OCI-LY1 (cell line): ENCODE data around the gene ARID3C.

ENCODE experiments used
- CTCF ChIP-seq: fragments of 200-600 bp; sonication (generic), shearing (Covaris generic); IDR thresholded peaks from 2 replicates; pipeline ENCODE4 v1.5.1; 2017; ENCODE audit warnings: mild to moderate bottlenecking, antibody characterized with exemption, low read length, moderate library complexity, mixed read lengths
- EZH2 ChIP-seq: fragments of 200-600 bp; sonication (generic), shearing (Covaris generic); IDR thresholded peaks from 2 replicates; pipeline ENCODE4 v1.8.0; 2017; ENCODE audit warnings: borderline replicate concordance, mixed run types, mild to moderate bottlenecking, antibody characterized with exemption, low read length, moderate library complexity, mixed read lengths

DNA sequence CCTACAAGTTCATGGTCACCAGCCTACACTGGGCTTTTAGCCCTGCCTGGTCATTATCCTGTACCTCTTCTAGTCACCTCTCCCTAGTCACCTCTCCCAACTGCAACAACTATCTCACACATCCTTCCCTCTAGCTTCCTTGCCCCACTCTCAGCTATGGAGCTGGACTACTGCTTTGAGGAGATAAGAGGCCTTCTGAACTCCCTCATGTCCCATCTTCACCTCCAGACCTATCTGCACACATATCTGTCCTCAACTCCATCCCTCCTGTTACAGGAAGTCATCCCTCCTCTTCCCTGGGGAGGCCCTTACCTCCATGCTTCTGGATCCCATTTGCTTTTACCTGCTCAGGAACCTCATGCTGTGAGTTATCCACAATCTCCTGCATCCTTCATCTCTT lies 22.7 kb downstream of the ARID3C start:
- TF ChIP-seq CTCF = no peak
- no peak for TF ChIP-seq EZH2
